ES-I3 (cell line): ENCODE data around the gene PIK3C2G.
"Not testable (repeated sequence)": the region's sequence is repeated elsewhere in the genome, so short reads cannot be mapped to it uniquely, and the experiment has no call there.

Experiments used
- H3K36me3 ChIP-seq: 2 replicates; pipeline ENCODE4 v1.6.1; 2013; ENCODE audit warnings: mild to moderate bottlenecking, low read length, control low read depth, moderate library complexity; ENCODE audit not compliant: insufficient read depth
- H3K4me1 ChIP-seq: 2 replicates; pipeline ENCODE4 v1.6.1; 2013; ENCODE audit warnings: mild to moderate bottlenecking, control low read depth, low read length; ENCODE audit not compliant: insufficient read depth
- H3K9ac ChIP-seq: 2 replicates; pipeline ENCODE4 v1.6.1; 2013; ENCODE audit warnings: low read depth, mild to moderate bottlenecking, low read length, moderate library complexity
- H3K9me3 ChIP-seq: 2 replicates; pipeline ENCODE4 v1.6.1; 2013; ENCODE audit warnings: mild to moderate bottlenecking, low read length, moderate library complexity; ENCODE audit not compliant: control insufficient read depth, insufficient read depth

The PIK3C2G gene

DNA sequence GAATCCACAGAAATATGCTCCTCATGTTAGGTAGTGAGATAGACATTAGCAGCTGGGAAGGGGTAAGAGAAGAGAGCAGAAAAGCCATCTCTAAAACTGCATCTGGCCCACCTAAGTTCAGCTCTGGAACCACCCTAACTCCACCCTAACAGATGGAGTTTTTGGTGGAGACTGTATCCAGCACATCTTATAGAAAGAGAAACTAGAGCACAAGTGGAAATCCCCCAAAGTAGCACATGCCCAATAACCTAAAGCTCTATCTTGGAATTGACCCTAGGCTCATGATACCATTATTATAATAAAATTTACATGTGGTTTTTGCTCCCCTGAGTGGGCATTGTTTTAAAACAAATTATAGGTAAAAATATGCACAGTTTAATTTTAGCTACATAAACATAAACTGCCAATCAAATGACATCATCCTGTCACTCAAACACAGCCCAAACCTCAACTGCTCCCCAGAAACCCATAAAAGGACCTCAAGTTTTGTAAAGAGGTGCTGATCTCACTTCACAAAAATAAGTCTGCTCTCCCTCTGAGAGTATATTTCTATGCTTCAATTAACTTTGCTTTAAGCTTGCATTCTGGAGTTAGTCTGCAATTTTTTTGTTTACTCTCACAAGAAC is 206.4 kb downstream of the PIK3C2G start:
- no peaks in the 10 kb centered on the region for H3K36me3 ChIP-seq
- no peaks in the 10 kb centered on the region for H3K9me3 ChIP-seq
- H3K9ac ChIP-seq = no peak overlapping the region
- H3K4me1 ChIP-seq = 0 out of 2 replicates have a peak, but pooled peaks cover 4% of the 10 kb centered on the region

DNA sequence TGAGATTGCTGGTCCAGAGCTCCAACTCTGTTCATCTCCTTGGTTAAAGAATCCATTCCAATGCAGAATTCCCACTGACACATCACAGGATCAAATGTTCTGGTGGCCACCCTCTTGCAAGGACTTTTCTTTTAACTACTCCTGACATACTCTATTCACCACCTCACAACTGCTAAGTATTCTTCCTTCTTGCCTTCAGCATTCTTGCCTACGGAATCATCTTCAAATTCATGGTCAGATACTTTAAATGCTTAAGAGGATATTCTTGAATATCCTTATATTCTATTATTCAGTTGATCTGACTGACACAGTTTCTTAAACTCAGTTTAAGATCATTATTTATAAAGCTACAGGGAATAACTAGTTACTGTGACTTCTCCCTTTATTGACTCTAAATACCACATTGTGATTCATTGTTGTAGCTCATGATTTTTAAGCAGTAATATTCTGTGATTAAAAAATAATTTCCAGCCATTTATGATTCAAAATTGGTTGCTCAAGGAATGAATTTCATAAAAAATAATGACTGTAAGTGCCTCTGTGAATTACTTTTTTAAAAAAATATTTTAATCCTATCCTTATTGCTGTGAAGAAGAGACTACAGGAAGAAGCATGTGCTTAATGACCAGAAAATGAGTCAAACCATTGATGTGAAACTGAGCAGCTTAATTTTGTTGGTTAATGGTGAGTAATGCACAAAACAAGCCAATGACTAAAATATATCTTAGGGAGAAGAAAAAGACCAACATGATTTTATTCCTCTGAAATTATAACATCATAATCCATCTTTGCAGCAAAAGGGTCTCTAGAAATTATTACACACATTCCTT is 207.1 kb downstream of the PIK3C2G start:
- no peaks in the 10 kb centered on the region for H3K36me3 ChIP-seq
- no peaks in the 10 kb centered on the region for H3K9me3 ChIP-seq
- H3K9ac ChIP-seq = no peak overlapping the region
- 0 out of 2 replicates have a peak, but pooled peaks cover 4% of the 10 kb centered on the region for H3K4me1 ChIP-seq

DNA sequence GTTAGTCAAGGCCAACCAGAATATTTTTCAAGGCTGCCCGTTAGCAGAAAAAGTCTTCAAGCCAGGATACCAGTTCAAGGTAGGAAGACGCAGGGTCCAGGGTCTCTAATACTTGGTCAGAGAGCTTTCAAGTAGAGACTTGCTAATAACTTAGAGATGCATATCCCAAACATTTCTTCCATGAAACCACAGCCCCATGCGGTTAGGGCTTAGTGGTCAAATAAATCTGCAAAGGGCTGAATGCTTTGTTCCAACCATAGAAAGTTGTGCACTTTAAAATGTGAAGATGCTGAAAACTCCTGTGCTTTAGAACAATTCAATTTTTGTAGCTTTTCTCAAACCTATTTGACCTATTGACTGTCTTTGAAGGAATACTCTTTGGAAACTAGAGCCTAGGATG is 208.9 kb downstream of the PIK3C2G start:
- Histone ChIP-seq H3K9me3 (no peaks in the 10 kb centered on the region), H3K4me1 (0 out of 2 replicates have a peak, but pooled peaks cover 4% of the 10 kb centered on the region), H3K9ac (no peak overlapping the region), H3K36me3 (no peaks in the 10 kb centered on the region)

DNA sequence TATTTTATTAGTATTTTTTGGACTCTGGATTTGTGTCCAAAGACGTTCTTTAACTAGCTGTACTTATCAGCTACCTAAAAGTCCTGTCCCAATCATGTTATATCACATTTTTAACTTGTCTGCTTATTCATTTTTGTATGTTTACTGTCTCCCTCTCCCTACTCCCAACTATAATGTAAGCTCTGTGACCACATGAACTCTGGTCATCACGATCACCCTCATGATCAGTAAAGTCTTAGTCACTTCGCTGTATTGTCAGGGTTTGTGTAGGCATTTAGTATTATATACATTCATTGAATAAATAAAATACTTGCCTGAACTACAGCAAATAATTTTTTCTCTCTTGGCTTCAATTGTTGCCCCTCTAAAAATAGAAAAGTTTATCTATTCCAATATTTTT is 211.0 kb downstream of the PIK3C2G start:
- Histone ChIP-seq H3K4me1 (peaks cover 10% of the 10 kb centered on the region), H3K36me3 (no peaks in the 10 kb centered on the region), H3K9ac (no peak overlapping the region), H3K9me3 (no peaks in the 10 kb centered on the region)

DNA sequence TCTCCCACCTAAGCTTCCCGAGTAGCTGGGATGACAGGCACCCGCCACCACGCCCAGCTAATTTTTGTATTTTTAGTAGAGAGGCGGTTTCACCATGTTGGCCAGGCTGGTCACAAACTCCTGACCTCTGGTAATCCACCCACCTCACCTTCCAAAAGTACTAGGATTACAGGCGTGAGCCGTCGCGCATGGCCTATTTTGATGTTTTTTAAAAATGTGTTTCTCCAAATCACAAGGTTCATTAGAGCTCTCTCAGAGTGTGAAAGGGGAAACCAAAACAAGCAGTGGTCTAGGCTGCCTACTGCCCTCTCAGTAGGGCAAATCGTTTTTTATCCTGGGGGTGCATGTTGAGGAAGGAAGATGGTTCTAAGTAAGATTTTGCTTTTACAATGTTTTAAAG is 211.5 kb downstream of the PIK3C2G start:
- Histone ChIP-seq H3K4me1 (peaks cover 10% of the 10 kb centered on the region), H3K36me3 (no peaks in the 10 kb centered on the region), H3K9me3 (no peaks in the 10 kb centered on the region), H3K9ac (no peak overlapping the region)

DNA sequence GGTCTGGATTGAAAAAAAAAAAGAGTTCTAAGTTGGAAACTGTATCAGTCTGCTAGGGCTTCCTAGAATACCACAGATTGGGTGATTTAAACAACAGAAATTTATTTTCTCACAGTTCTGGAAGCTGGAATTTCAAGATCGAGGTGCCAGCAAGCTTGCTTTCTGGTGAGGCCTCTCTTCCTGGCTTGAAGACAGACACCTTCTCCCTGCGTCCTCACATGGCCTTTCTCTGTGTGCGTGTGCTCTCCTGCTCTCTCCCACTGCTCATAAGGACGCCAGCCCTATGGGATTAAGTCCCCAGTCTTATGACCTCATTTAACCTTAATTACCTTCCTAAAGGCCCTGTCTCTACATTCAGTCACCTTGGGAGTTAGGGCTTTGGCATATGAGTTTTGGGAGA is 215.5 kb downstream of the PIK3C2G start:
- Histone ChIP-seq H3K4me1 (peaks cover 7% of the 10 kb centered on the region), H3K9me3 (no peaks in the 10 kb centered on the region), H3K36me3 (no peaks in the 10 kb centered on the region), H3K9ac (no peak overlapping the region)

DNA sequence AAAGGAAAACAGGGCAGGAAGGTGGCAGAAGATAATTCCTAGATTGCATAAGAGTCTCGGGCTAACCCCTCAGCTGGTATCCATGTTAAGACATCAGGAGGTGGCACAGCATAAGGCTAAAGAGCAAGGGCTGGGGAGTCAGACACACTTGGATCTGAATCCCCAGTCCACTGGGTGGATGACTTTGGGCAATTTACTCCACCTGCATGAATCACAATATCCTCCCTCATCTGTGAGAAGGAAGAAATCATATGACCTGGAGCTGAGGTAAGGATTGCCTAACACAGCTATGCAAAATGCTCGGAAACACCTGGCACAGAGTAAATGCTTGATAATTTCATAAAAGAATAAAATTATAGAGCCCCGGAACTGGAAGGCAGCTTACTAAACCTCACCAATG is 217.9 kb downstream of the PIK3C2G start:
- Histone ChIP-seq H3K9ac (no peak overlapping the region), H3K4me1 (peaks cover 18% of the 10 kb centered on the region), H3K9me3 (no peaks in the 10 kb centered on the region)

DNA sequence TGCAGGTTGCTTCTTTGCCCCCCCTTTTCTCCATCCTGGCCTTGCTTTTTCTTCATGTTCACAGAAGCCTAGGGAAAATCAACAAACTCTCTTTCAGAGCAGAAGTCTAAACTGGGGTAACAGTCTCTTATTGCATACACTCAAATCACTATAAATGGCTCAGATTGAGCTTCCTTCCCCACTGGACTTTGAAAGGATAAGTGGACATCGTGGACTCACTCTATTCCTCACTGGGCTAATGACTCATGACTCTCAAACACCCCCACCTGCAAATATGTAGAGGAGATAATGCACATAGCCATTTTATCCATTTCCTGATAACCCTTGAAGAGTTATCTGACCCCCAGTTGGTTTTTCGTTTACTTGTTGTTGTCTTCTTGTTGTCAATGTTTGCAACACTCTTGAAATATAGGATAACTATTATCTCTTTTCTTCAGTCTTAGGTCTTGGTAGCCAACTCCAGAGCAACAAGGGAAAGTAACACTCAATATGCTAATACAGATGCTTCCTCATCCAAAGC is 221.3 kb downstream of the PIK3C2G start:
- no peaks in the 10 kb centered on the region for H3K9me3 ChIP-seq
- H3K36me3 ChIP-seq = no peaks in the 10 kb centered on the region
- no peak overlapping the region for H3K9ac ChIP-seq
- H3K4me1 ChIP-seq = peaks cover 11% of the 10 kb centered on the region; the same call in 1 of the 2 replicates

More for the DNA sequence above, 217.9 kb downstream of the PIK3C2G start:
- no peaks in the 10 kb centered on the region for H3K36me3 ChIP-seq

DNA sequence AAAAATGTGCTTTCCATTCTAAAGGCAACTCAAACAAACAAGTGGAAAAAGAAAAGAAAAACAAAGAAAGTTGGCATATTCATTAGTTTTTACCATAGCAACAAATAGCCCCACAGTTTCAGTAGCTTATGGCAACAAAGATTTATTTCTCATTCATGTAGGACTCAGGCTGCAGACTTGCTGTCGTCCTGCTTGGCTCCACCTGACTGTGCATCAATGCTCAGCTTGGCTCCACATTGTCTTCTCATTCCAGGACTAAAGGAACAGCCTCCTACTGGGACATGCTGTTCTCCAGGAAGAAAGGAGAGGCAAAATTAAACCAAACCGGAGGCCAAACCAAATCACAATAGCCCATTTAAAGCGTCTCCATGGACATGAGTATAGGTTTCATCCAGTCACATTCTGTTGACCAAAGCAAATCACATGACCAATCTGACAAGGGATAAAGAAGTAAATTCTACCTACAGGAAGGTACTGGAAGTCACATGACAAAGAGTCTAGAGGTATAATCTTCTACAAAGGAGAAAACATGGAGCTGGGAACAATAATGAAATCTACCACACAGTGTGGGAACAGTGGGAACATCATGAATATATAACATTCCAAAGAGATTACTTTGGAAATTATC is 222.5 kb downstream of the PIK3C2G start:
- Histone ChIP-seq H3K4me1 (peaks cover 11% of the 10 kb centered on the region; the same call in 1 of the 2 replicates), H3K9me3 (no peaks in the 10 kb centered on the region), H3K9ac (no peak overlapping the region), H3K36me3 (no peaks in the 10 kb centered on the region)

DNA sequence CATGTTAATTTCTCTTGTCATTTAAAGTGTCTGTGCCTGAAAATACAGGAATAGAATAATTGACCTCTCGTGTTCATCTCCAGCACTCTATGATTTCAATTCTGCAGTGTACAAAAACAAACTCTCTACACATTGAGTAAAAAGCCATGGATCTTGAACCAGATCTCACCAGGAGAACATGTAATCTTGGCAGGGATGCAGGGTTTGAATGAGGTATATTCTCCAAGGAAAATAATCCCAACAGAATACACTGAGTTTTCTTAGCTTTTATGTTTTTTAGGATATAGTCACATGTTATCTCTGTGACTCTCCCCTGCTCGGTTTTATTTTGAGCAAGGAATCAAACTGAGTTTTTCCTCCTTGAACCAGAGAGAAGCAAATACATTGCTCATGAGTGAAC is 224.7 kb downstream of the PIK3C2G start:
- no peaks in the 10 kb centered on the region for H3K9me3 ChIP-seq

DNA sequence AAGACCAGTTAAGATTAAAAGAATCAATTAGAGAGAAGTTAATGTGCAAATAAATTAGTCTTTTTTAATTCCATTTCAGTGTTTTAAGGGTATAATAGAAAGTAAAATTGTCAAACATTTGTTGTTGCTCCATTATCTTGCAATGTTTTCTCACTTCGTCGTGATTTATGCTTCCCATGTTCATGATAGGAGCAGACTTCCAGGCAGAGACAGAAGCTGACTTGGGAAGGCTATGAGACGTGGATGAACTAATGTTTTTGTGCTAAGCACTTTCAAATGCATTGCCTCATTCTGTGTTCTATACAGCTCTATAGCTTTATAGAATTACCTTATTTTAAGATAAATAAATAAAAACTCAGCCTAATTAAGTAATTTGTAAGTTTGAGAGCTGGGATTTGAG is 226.2 kb downstream of the PIK3C2G start:
- H3K4me1 ChIP-seq = peaks cover 11% of the 10 kb centered on the region; the same call in 1 of the 2 replicates
- H3K9ac ChIP-seq = no peak overlapping the region
- H3K9me3 ChIP-seq = no peaks in the 10 kb centered on the region
- no peaks in the 10 kb centered on the region for H3K36me3 ChIP-seq

More for the DNA sequence above, 224.7 kb downstream of the PIK3C2G start:
- peaks cover 11% of the 10 kb centered on the region; the same call in 1 of the 2 replicates for H3K4me1 ChIP-seq
- H3K9ac ChIP-seq = no peak overlapping the region
- no peaks in the 10 kb centered on the region for H3K36me3 ChIP-seq

DNA sequence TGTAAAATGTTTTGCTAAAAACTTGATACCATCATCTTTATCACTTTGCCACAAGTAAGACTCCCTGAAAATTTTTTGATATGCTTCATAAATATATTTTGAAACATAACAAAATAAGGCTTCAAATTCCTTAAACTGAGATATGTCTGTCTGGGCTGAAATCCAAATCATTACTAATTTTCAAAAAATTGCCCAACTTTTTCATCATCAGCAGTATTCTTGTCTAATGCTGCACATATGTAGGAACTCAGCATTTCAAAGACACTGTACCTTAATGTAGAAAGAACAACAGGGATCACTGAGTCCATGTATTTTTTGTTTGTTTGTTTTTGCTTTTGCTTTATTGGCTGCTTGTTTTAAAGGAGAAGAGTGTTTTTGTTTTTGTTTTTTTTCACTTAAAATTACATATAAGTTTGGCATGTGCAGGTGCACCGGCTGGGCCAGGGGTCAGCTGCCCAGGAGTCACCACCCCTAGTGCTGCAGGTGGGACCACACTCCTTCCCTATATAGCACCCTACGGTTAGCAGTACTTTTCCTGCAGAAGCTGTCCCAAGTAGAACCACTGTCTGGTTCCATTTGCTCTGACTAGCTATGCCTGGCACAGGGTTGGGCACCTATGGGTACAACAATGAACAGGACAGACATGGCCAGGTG is 231.2 kb downstream of the PIK3C2G start:
- Histone ChIP-seq H3K9me3 (no peaks in the 10 kb centered on the region), H3K9ac (no peak overlapping the region), H3K4me1 (no peaks in the 10 kb centered on the region), H3K36me3 (no peaks in the 10 kb centered on the region)

DNA sequence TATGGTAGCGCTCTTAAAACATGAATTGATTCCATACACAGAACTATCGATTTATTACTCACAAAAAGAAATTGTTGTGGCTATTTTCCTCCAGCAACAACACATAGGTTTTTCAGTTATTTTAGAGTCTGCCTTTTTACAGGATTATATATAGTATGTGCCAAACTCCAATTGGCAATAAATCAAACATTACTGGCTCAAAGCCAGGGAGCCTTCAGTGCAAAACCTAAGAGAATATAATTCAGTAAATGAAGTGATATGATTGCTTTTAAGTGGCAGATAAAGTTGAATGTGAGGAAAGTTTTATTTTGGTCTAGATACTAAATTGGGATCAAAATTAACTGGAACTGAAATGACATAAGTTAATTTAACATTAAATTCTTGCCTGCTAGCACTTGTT is 234.8 kb downstream of the PIK3C2G start:
- no peaks in the 10 kb centered on the region for H3K4me1 ChIP-seq
- no peaks in the 10 kb centered on the region for H3K9me3 ChIP-seq
- H3K9ac ChIP-seq = no peak overlapping the region
- no peaks in the 10 kb centered on the region for H3K36me3 ChIP-seq

DNA sequence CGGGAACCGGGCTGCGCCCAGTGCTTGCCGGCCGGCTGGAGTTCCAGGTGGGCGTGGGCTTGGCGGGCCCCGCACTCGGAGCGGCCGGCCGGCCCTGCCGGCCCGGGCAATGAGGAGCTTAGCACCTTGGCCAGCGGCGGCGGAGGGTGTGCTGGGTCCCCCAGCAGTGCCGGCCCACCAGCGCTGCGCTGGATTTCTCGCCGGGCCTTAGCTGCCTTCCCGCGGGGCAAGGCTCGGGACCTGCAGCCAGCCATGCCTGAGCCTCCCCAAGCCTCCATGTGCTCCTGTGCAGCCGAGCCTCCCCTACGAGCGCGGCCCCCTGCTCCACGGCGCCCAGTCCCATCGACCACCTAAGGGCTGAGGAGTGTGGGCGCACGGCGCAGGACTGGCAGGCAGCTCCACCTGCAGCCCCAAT is 238.8 kb downstream of the PIK3C2G start:
- not testable (repeated sequence) for H3K4me1 ChIP-seq, H3K36me3 ChIP-seq, H3K9ac ChIP-seq, H3K9me3 ChIP-seq
